Endothelial cell of umbilical vein (primary cell): ENCODE measurements around the gene ZNF160.

ENCODE experiments used
- POLR2A ChIP-seq: IDR thresholded peaks from 2 replicates; pipeline ENCODE4 v1.6.1; 2012; ENCODE audit warnings: low read depth, mild to moderate bottlenecking, control low read depth, low read length
- POLR2AphosphoS5 ChIP-seq: IDR thresholded peaks from 2 replicates; pipeline ENCODE4 v1.6.1; 2012; ENCODE audit warnings: low read depth, mild to moderate bottlenecking, control low read depth, low read length, moderate library complexity; ENCODE audit not compliant: insufficient read depth
- TF ChIP-seq, protein P1 (sequence below), 2 donors: IDR thresholded peaks; 1 replicate in 1 of 2; 2 replicates in 1 of 2; pipeline ENCODE4 v1.5.1; 2011; ENCODE audit warnings: low read length in 2 of 2, mild to moderate bottlenecking in 2 of 2, moderate library complexity in 2 of 2, control low read depth in 1 of 2, inconsistent platforms in 1 of 2, low read depth in 1 of 2; ENCODE audit not compliant: insufficient read depth in 1 of 2; ENCODE audit errors: extremely low read depth in 1 of 2

DNA sequence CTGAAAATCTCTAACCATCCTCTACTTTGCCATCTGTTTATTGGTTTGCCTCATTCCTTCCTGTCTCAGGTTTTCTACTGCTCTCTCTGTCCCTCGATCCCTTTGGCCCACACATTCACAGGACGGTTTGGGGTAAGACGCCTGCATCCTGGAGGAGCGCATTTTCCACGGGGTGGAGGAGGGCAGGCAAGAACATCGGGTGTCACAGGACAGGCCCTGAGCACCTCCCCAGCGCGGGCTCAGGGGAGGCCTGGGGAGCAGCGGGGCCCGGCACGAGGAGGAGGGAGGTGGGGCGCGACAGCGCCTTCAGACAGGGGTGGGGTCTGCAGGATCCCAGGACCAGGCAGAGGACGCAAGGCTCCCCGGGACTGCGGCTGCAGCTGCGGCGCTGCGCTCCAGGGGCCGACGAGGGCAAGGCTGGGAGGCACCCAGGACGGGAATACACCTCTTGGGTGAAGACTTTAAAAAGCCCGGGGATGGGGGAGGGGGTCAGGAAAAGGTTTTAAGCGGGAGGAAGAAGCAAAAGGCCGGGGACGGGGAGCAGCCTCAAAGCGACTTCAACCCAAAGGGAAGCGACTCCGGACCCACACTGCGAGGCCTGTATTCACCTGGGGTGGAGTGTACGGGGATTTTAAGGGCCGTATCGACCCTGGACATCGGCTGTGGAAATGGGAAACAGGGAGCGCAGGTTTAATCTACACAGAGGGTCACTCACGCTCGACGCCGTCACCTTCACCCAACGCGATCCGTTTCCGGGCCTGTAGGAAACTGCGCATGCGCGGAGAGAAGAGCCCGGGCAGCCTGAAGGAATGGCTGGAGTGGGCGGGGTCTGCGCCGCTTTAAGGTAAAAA is 29.1 kb upstream of the ZNF160 start, which contains the start of gene ZNF415:
- TF ChIP-seq, protein P1, sequence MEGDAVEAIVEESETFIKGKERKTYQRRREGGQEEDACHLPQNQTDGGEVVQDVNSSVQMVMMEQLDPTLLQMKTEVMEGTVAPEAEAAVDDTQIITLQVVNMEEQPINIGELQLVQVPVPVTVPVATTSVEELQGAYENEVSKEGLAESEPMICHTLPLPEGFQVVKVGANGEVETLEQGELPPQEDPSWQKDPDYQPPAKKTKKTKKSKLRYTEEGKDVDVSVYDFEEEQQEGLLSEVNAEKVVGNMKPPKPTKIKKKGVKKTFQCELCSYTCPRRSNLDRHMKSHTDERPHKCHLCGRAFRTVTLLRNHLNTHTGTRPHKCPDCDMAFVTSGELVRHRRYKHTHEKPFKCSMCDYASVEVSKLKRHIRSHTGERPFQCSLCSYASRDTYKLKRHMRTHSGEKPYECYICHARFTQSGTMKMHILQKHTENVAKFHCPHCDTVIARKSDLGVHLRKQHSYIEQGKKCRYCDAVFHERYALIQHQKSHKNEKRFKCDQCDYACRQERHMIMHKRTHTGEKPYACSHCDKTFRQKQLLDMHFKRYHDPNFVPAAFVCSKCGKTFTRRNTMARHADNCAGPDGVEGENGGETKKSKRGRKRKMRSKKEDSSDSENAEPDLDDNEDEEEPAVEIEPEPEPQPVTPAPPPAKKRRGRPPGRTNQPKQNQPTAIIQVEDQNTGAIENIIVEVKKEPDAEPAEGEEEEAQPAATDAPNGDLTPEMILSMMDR (IDR thresholded peaks at IDR 0.05; ENCODE audit: extremely low read depth in 1 of 2, insufficient read depth in 1 of 2, low read depth in 1 of 2, low read length in 2 of 2): no peak
- no peak for TF ChIP-seq POLR2AphosphoS5
- TF ChIP-seq POLR2A: no peak
